WTC11 (cell line): ENCODE measurements around the gene ZNF362. TPM values are rescaled to one million over a fixed set of nuclear protein-coding genes. Genes with fewer than 3 reads are reported as not detected.
"Not testable (repeated sequence)": the region's sequence is repeated elsewhere in the genome, so short reads cannot be mapped to it uniquely, and the experiment has no call there.

Experiments used
- ATAC-seq: fragments of 200-7000 bp; cut with Tn5 transposase; 2 replicates; pipeline ENCODE4 v1.10.0; 2021; ENCODE audit warnings: mild to moderate bottlenecking, moderate library complexity
- CTCF ChIA-PET: fragments of 300-600 bp; sonication (Branson Sonifier 250); formaldehyde crosslinking; loops from one replicate; lab custom pipeline; 2021; ENCODE audit warnings: antibody characterized with exemption; lab: Charles Lee
- POLR2A ChIA-PET: fragments of 350-600 bp; sonication (Branson Sonifier 250); formaldehyde crosslinking; loops from one replicate; lab custom pipeline; 2021; ENCODE audit warnings: antibody characterized with exemption; lab: Charles Lee
- DNase-seq: peaks from one replicate; pipeline ENCODE4 v3.0.0; 2021; ENCODE audit warnings: low spot score
- H3K27ac Mint-ChIP-seq: 2 replicates; pipeline ENCODE4 v1.8.0; 2021; ENCODE audit warnings: mixed read lengths
- H3K27me3 Mint-ChIP-seq: 2 replicates; pipeline ENCODE4 v1.8.0; 2021; ENCODE audit warnings: low read depth, mild to moderate bottlenecking, moderate library complexity, mixed read lengths
- H3K36me3 Mint-ChIP-seq: 2 replicates; pipeline ENCODE4 v1.8.0; 2021; ENCODE audit warnings: mixed read lengths
- H3K4me1 Mint-ChIP-seq: 2 replicates; pipeline ENCODE4 v1.8.0; 2022; ENCODE audit warnings: mixed read lengths
- H3K4me3 Mint-ChIP-seq: 2 replicates; pipeline ENCODE4 v1.8.0; 2021; ENCODE audit warnings: mild to moderate bottlenecking, moderate library complexity, mixed read lengths
- H3K9me3 Mint-ChIP-seq: 2 replicates; pipeline ENCODE4 v1.8.0; 2021; ENCODE audit warnings: mixed read lengths
- CREB1 ChIP-seq: sonication (generic); formaldehyde crosslinking; IDR thresholded peaks from 2 replicates; pipeline ENCODE4 v1.8.0; 2023; ENCODE audit warnings: mild to moderate bottlenecking, missing genetic modification reagents
- GTF2I ChIP-seq: fragments of 250-450 bp; sonication (Bioruptor Pico); conservative IDR thresholded peaks from 2 replicates; pipeline ENCODE4 v1.4.0; 2021; ENCODE audit warnings: mild to moderate bottlenecking
- IRF2 ChIP-seq: sonication (generic); formaldehyde crosslinking; IDR thresholded peaks from 2 replicates; pipeline ENCODE4 v1.8.0; 2022; ENCODE audit warnings: low read depth, missing genetic modification reagents, borderline replicate concordance
- SMAD3 ChIP-seq: sonication (generic); formaldehyde crosslinking; IDR thresholded peaks from 2 replicates; pipeline ENCODE4 v1.8.0; 2022; ENCODE audit warnings: missing genetic modification reagents, mild to moderate bottlenecking, borderline replicate concordance
- SP1 ChIP-seq: sonication (generic); formaldehyde crosslinking; conservative IDR thresholded peaks from 2 replicates; pipeline ENCODE4 v1.8.1; 2022; ENCODE audit warnings: missing genetic modification reagents
- TEAD1 ChIP-seq: sonication (generic); formaldehyde crosslinking; IDR thresholded peaks from 2 replicates; pipeline ENCODE4 v1.8.0; 2022; ENCODE audit warnings: mild to moderate bottlenecking, missing genetic modification reagents
- total RNA-seq: library from RNA; stranded (reverse); gene quantifications from 3 replicates; pipeline ENCODE4 v1.2.3, GENCODE V29; 2021
- TF ChIP-seq, protein P1 (sequence below): fragments of 250-450 bp; sonication (Bioruptor Pico); IDR thresholded peaks from 2 replicates; pipeline ENCODE4 v1.8.0; 2021; ENCODE audit warnings: mild to moderate bottlenecking
- TF ChIP-seq, protein P2 (sequence below): sonication (generic); formaldehyde crosslinking; IDR thresholded peaks from 2 replicates; pipeline ENCODE4 v1.8.1; 2022; ENCODE audit warnings: mild to moderate bottlenecking, missing genetic modification reagents, moderate library complexity, borderline replicate concordance
- TF ChIP-seq, protein P3 (sequence below): fragments of 250-450 bp; sonication (Bioruptor Pico); IDR thresholded peaks from 2 replicates; pipeline ENCODE4 v1.9.0; 2021; ENCODE audit warnings: mild to moderate bottlenecking, borderline replicate concordance

Gene ZNF362
- total RNA-seq, 1 experiment from 2014 or later = 24.2 TPM

DNA sequence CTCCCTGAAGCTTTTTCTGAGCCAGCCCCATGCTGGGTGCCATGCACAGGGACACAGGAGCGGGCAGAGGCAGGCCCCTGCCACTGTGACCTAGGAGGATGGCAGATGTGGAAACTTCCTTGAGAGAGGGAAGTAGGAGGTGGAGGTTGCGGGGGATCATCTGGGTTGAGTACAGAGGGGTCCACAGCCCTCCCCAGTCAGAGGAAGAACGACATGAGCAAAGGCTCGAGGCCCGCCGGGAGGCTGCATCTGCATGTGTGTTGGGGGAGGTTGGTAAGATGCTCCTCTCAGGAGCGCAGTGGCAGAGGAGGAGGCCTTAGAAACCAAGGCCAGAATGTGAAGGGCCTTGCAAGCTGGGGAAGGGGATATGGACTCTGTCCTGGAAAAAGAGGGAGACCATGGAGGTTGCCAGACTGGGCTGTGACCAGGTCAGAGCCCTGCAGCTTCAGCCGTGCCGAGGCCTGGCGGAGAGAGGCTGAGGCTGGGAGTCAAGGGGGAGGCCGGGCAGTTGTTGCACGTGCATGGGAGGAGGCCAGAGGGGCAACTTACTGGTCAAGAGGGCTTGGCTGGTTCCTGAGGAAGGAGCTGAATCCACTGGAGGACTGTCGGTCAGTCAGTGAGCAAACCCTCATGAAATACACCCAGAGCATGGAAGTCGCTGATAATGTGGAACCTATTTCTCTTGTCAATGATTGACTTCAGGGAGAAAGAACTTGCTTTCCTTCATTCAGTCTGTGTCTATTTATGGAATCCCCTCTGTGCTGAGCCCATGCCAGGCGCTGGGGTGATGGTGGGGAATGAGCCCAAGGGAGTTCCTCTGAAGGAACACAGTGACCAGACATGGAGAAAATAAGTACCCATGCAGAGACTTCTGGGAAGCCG is 32.9 kb downstream of the ZNF362 start (continued):
- TF ChIP-seq, protein P1, sequence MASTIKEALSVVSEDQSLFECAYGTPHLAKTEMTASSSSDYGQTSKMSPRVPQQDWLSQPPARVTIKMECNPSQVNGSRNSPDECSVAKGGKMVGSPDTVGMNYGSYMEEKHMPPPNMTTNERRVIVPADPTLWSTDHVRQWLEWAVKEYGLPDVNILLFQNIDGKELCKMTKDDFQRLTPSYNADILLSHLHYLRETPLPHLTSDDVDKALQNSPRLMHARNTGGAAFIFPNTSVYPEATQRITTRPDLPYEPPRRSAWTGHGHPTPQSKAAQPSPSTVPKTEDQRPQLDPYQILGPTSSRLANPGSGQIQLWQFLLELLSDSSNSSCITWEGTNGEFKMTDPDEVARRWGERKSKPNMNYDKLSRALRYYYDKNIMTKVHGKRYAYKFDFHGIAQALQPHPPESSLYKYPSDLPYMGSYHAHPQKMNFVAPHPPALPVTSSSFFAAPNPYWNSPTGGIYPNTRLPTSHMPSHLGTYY (CRISPR knock-in tag) = no peak
- no peak for TF ChIP-seq CREB1
- TF ChIP-seq IRF2 = no peak
- TF ChIP-seq, protein P2, sequence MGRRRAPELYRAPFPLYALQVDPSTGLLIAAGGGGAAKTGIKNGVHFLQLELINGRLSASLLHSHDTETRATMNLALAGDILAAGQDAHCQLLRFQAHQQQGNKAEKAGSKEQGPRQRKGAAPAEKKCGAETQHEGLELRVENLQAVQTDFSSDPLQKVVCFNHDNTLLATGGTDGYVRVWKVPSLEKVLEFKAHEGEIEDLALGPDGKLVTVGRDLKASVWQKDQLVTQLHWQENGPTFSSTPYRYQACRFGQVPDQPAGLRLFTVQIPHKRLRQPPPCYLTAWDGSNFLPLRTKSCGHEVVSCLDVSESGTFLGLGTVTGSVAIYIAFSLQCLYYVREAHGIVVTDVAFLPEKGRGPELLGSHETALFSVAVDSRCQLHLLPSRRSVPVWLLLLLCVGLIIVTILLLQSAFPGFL (CRISPR knock-in tag) = no peak

DNA sequence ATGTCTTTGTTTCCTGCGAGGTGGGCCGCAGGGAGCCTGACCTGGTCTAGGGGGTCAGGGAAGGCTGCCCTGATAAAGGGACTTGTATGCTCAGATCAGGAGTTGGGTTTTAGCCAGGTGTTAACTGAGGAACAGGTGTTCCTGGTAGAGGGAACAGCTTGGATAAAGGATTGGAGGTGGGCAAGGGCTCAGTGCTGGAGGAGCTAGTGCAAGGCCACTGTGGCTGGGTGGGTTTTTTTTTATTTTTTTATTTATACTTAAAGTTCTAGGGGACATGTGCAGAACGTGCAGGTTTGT is 33.5 kb downstream of the ZNF362 start:
- no peak overlapping the region for H3K4me3 Mint-ChIP-seq
- ChIA-PET POLR2A (no interaction called here), CTCF (no interaction called here)
- H3K4me1 Mint-ChIP-seq = peaks cover 2% of the 10 kb centered on the region; the same call in 1 of the 2 replicates
- H3K27ac Mint-ChIP-seq = no peak overlapping the region
- no peak for TF ChIP-seq SMAD3
- no peak for TF ChIP-seq GTF2I (CRISPR knock-in tag)
- TF ChIP-seq, protein P3, sequence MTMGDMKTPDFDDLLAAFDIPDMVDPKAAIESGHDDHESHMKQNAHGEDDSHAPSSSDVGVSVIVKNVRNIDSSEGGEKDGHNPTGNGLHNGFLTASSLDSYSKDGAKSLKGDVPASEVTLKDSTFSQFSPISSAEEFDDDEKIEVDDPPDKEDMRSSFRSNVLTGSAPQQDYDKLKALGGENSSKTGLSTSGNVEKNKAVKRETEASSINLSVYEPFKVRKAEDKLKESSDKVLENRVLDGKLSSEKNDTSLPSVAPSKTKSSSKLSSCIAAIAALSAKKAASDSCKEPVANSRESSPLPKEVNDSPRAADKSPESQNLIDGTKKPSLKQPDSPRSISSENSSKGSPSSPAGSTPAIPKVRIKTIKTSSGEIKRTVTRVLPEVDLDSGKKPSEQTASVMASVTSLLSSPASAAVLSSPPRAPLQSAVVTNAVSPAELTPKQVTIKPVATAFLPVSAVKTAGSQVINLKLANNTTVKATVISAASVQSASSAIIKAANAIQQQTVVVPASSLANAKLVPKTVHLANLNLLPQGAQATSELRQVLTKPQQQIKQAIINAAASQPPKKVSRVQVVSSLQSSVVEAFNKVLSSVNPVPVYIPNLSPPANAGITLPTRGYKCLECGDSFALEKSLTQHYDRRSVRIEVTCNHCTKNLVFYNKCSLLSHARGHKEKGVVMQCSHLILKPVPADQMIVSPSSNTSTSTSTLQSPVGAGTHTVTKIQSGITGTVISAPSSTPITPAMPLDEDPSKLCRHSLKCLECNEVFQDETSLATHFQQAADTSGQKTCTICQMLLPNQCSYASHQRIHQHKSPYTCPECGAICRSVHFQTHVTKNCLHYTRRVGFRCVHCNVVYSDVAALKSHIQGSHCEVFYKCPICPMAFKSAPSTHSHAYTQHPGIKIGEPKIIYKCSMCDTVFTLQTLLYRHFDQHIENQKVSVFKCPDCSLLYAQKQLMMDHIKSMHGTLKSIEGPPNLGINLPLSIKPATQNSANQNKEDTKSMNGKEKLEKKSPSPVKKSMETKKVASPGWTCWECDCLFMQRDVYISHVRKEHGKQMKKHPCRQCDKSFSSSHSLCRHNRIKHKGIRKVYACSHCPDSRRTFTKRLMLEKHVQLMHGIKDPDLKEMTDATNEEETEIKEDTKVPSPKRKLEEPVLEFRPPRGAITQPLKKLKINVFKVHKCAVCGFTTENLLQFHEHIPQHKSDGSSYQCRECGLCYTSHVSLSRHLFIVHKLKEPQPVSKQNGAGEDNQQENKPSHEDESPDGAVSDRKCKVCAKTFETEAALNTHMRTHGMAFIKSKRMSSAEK (CRISPR knock-in tag) = no peak
- DNase-seq = no peak
- no peak for ATAC-seq
- no peaks in the 10 kb centered on the region for H3K27me3 Mint-ChIP-seq
- peaks cover 12% of the 10 kb centered on the region for H3K36me3 Mint-ChIP-seq
- H3K9me3 Mint-ChIP-seq = peaks cover 3% of the 10 kb centered on the region; the same call in 1 of the 2 replicates

DNA sequence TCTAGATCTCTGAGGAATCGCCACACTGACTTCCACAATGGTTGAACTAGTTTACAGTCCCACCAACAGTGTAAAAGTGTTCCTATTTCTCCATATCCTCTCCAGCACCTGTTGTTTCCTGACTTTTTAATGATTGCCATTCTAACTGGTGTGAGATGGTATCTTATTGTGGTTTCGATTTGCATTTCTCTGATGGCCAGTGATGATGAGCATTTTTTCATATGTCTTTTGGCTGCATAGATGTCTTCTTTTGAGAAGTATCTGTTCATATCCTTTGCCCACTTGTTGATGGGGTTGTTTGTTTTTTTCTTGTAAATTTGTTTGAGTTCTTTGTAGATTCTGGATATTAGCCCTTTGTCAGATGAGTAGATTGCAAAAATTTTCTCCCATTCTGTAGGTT is 34.3 kb downstream of the ZNF362 start:
- peaks cover 14% of the 10 kb centered on the region for H3K36me3 Mint-ChIP-seq
- H3K4me3 Mint-ChIP-seq, CTCF ChIA-PET, H3K4me1 Mint-ChIP-seq, ATAC-seq, H3K27me3 Mint-ChIP-seq, POLR2A ChIA-PET, H3K9me3 Mint-ChIP-seq, DNase-seq, H3K27ac Mint-ChIP-seq: not testable (repeated sequence)

DNA sequence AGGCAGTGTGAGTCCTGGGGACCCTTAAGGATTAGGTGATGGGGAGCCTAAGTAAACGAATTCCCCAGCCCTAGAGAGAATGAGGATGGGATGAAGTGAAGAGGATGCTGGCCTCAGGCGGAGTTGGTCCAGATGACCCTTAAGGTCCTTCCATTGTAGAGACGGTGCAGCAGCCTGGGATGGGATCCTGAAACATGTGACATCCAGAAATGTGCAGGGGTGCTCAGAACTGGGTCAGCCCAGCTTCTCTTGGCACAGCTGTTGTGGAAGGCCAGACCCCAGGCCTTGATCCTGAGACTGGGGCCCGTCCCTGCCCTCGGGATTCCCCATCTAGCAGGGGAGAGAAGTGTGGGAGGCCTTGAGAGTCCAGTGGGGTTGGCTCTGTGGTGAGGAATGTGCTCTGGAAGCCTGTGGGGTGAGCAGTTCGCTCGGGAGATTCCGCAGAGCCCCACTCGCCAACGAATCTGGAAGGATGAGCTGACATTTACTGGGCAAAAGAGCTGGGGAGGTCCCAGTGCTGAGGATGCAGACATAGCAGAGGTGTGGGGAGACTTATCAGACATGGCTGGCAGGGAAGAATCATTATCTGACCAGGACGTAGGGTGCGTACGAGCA is 36.5 kb downstream of the ZNF362 start:
- DNase-seq = no peak
- CTCF ChIA-PET = interaction anchor here (0.5 to 1.1 kb wide), 3 partner anchors 155 to 178 kb away, joined by 3 to 4 read pairs (median 3); no protein-coding TSS in a partner anchor

More for the DNA sequence above, 36.5 kb downstream of the ZNF362 start:
- peaks cover 3% of the 10 kb centered on the region; the same call in 1 of the 2 replicates for H3K9me3 Mint-ChIP-seq
- H3K4me1 Mint-ChIP-seq = peaks cover 7% of the 10 kb centered on the region
- no peak overlapping the region for H3K4me3 Mint-ChIP-seq
- H3K27me3 Mint-ChIP-seq = no peaks in the 10 kb centered on the region
- no peak overlapping the region for H3K27ac Mint-ChIP-seq
- ATAC-seq = no peak
- H3K36me3 Mint-ChIP-seq = peaks cover 27% of the 10 kb centered on the region
- TF ChIP-seq TEAD1 (CRISPR knock-in tag) = no peak
- no peak for TF ChIP-seq SP1
- TF ChIP-seq, all 79 proteins: peak for 0
- POLR2A ChIA-PET = no interaction called here
